NK-92 treated with Interleukin-12 subunit alpha and Interleukin-12 subunit beta, amount 100 ng/mL, for 24 hours (cell line): Measurements from ENCODE around the gene ANO8.

ENCODE experiments used
- DNase-seq: peaks from one replicate; lab custom pipeline; 2025; lab: John Stamatoyannopoulos, UW

ANO8 gene

GRCh38 chr19:17346109-17346671, 11.5 kb upstream of the ANO8 start:
- DNase-seq: peak; percentile 58

GRCh38 chr19:17341845-17342244, 7.2 kb upstream of the ANO8 start:
- no peak for DNase-seq

DNA sequence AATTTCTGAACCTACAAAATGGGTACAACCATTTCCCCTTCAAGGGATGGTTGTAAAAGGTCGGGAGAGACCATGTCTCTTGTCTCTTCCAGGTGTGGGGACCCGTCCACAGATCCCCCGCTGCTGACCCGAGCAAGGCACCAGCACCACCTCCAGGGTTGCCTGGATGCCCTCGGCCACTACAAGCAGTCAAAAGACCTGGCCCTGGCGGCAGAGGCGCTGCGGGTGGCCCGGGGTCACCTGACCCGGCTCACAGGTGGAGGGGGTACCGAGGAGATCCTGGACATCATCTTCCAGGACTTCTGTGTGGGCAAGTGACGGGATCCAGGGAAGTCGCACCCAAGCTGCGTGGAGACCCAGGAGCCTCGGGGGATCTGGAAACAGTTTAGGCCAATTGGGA, 6.7 kb upstream of the ANO8 start:
- DNase-seq: no peak

- DNase-seq: no peak
Observed at GRCh38 chr19:17340871-17341357, 6.3 kb upstream of the ANO8 start.

- no peak for DNase-seq
Observed at GRCh38 chr19:17340302-17340870, 5.7 kb upstream of the ANO8 start.

DNA sequence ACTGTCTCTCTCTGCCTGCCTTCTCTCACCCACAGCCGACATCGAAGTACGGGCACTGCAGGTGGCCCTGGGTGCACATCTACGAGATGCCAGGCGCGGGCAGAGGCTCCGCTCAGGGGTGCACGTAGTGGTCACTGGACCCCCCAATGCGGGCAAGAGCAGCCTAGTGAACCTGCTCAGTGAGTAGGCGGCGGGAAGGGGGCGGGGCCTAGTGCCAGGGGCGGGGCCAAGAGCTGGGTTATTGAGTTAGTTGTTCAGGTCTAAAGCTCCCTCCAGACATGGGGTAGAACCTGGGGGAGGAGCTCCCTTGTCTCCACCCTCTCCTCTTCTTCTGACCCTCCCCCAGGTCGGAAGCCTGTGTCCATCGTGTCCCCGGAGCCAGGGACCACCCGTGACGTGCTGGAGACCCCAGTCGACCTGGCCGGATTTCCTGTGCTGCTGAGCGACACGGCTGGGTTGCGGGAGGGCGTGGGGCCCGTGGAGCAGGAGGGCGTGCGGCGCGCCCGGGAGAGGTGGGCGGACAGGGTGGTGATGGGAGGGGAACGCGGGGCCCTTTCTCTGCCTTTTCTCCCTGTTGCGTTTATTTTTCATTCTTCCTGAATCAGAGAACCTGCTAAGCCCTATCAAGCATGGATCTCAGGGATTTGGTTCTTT, 4.6 kb upstream of the ANO8 start:
- DNase-seq: no peak

GRCh38 chr19:17338433-17339078, 3.9 kb upstream of the ANO8 start:
- DNase-seq: no peak

GRCh38 chr19:17337675-17338432, 3.2 kb upstream of the ANO8 start:
- no peak for DNase-seq

- peak; percentile 95 for DNase-seq
Observed at GRCh38 chr19:17336872-17337674, 2.4 kb upstream of the ANO8 start, which contains the start of gene GTPBP3. Gene GTPBP3 (plus strand): TSS chr19:17337553. CDS start chr19:17337612, 59 bp downstream.

DNA sequence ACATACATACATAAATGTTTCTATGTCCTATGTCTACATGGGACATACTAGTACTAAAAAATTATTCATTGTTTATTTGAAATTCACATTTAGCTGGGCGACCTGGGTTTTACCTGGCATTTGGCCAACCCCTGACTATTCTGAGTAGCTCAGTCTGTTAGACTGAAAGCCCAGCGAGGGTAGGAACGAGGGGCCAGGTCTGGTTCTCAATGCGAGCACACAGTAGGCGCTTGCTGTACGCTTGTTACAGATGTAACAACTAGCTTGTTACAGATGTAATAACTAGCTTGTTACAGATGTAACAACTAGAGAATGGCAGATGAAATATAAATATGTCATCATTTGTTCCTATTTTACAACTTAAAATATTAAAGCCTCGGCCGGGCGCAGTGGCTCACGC, 920 bp upstream of the ANO8 start:
- DNase-seq: no peak

DNA sequence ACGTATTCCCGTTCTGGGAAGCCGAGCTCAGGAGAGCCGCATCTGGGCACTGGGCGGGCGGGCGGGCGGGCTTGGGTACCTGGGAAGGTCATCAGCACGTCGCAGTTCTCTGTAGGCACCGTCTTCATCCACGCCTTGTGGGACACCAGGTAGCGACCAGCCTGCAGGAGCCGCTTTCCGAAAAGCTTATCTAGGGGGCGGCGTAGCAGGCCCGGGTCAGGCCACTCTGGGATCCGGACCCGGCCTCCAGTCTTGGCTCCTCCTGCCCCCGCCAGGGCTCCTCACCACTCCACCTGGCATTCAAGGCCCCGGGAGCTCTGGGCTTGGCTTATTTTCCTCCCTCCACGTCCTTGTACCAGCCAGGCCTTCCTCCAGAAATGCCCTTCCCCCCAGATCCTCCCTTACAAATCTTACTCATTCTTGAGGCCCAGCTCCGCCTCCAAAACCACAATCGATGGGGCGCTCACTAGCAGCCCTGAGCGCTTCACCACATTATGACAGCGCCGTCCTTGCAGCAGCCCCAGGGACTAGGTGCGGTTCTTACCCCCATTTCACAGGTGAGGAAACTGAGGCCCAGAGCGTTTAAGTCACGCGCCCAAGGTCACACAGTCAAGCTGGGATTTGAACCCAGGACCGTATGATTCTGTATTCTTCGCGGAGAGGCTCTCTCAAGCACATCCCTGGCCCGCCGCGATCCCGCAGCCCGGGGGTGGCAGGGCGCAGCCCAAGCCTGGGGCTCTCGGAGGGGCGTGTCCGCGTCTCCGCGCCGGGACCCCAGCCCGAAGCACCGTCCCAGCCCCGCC, 843 bp downstream of the ANO8 start:
- DNase-seq: peak; percentile 63

DNA sequence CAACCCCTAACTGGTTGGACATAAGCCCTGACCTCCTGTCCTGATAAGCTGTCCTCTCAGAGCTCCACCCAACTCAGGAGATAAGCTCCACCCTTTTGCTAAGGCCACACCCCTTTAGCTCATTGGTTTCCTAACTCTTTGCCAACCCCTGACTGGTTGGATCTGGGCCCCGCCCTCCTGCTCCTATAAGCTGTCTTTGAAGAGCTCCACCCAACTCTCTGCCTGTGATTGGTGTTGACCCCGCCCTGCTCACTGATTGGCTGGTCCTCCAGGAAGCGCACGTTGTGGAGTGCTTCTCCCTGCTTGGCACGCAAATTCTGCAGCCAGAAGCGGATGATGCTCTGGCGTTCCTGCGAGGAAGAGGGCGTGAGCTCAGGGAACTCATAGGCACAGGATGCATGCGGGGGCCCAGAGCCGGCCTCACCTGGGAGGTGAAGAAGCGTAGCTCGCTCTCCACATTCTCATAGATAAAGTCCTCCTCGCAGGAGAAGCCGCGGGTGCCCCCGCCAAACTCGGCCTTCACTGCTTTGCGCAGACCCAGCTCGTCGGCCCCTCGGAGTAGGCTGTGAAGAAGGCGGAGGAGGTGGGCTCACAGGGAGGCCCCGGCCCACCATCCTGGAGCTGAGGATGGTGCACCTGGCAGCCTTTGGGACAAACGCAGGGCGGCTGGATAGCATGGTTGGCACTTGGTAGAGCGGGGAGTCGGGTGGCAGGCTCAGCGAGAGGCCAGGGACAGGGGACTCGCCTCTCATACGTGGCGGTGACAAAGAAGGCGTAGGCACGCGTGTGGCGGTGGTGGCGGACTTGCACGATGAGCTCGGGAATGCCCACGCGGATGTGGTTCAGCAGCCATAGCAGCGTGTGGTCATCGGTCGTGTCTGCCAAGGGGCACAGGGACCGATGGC, 1.7 kb downstream of the ANO8 start:
- DNase-seq: peak; percentile 28

DNA sequence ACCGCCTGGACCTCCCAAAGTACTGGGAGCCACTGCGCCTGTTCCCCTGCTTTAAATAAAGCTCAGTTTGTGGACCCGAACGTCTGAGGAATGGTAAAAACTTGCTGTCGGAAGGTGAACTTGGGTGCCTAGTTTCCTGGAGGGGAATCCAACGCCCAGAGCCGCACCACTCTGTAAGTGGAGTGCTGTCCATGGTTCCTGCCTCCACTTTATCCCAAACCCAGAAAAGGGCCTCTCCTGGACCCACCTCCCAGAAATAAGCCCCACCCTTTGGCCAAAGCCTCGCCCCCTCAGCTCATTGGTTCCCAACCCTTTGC, 2.3 kb downstream of the ANO8 start:
- DNase-seq: no peak

- DNase-seq: no peak
Observed at GRCh38 chr19:17331045-17331558, 3.6 kb downstream of the ANO8 start.

DNA sequence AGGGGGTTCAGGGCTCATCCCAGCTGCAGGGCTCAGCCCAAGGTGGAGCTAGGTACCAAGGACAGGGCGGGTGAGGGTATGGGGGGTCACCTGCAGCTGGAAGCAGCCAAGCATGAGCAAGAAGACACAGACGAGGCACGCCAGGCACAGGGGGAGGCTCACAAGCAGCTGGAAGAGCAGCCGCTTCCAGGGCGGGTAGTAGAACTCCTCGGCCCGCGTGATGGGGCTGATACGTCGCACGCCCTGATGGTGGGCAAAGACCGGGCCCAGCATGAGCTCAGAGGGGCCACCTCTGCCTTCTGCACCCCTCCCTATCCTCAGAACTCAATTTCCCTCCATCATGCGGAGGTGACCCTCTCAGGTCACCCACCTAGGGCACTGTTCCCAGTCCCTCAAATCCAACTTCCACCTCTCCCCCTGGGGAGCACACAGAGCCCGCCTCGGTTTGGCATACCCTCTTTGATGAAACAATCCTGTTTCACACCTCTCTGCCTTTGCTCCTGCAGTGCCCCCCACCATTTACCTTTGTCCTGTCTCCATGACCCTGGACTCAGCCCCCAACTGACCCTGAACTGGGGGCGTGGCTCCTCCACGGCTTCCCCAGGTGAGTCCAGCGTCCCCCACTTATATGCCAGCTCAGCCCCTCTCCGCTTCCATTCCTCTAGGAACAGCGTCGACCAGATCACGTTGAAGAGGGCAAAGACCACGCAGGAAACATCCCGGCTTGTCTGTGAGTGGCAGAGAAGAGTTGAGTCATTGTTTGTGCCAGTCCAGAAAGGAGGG, 4.2 kb downstream of the ANO8 start:
- DNase-seq: no peak

DNA sequence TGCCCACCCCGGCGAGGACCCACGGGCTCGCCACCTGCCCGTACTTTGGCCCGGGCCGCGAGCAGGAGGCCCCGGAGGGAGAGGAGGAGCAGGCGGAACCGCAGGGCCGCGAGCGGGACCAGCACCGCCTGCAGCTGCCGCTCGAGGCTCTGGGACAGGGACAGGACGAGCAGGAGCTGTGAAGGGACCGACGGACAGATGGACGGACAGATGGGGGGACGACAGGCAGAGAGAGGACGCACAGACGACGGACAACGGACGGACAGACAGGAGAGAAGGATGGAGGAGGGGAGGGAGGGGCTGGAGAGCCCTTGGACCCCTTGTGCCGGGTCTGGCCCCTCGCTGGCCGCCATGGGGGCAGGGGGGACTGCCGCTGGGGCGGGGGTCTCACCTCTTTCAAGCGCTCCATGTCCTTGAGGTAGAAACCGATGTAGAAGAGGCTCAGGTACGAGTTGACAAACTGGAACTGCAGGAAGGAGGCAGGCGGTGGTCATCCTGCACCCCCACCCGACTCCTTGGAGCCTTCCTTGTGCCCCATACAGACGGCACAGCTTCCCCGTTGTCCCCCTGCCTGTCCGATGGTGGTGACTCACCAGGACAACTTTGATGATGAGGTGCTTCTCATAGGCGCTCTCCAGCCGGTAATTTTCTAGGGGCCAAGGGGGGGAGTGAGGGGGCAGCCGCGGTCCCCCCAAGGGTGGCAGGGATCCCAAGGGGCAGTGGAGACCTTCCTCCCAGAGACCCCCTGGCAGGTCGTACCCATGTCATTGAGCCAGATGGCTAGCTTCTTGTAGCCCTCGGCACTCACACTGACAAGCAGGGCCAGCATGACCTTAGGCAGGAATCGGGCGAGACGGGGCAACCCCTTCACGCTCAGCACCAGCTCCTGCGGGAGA, 5.0 kb downstream of the ANO8 start:
- DNase-seq: no peak

DNA sequence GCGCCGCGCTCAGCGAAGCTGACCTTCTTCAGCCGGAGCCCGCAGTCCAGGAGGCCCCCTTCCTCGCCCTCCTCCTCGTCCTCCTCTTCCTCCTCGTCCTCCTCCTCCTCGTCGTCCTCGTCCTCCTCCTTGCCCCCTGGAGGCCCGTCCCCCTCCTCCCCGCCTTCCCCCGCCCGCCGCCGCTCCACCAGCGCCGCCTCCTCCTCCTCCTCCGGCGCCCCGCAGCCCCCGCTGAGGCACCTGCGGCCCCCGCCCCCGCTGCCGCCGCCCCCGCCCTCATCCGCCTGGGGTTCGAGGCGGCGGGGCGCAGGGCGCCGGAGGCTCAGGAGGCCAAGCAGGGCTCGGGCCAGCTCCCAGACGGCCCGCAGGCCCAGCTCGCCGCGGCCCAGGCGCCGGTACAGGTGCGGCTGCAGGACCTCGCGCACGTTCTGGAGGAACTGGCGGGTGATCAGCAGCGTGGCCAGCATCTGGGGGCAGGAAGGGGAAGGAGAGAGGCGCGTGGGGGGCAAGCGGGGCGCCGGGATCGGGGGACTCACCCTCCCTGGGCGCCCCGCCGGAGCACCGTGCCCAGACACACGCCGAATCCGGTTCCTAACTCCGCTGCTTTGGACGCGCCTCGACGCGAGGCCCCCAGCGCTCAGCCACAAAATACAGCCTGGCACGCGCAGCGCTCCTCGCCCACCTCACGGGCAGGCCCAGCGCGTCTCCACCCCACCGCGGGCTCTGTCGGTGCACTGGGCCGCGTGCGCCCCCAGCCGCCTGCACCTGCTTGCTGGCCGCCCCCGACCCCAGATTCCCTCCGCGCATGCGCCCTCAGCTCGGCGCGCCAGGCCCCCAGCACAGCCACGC, 5.9 kb downstream of the ANO8 start:
- DNase-seq: no peak
